Suprapubic skin (tissue), 4 donors: ENCODE measurements around the gene GSTK1. TPM values are rescaled to one million over a fixed set of nuclear protein-coding genes. Genes with fewer than 3 reads are reported as not detected.

Experiments used
- DNase-seq, 2 donors: peaks; one replicate each; pipeline ENCODE4 v3.0.0-alpha.2; 2019; ENCODE audit warnings: low spot score in 2 of 2
- H3K27ac ChIP-seq: fragments of 200-600 bp; sonication (generic); one replicate; pipeline ENCODE4 v1.5.1; 2019
- H3K27me3 ChIP-seq: fragments of 200-600 bp; sonication (generic); one replicate; pipeline ENCODE4 v1.5.1; 2019
- H3K36me3 ChIP-seq: fragments of 200-600 bp; sonication (generic); one replicate; pipeline ENCODE4 v1.5.1; 2019
- H3K4me1 ChIP-seq: fragments of 200-600 bp; sonication (generic); one replicate; pipeline ENCODE4 v1.5.1; 2019
- H3K4me3 ChIP-seq: fragments of 200-600 bp; sonication (generic); one replicate; pipeline ENCODE4 v1.5.1; 2019; ENCODE audit warnings: mild to moderate bottlenecking
- H3K9me3 ChIP-seq: fragments of 200-600 bp; sonication (generic); one replicate; pipeline ENCODE4 v1.5.1; 2019
- EP300 ChIP-seq: sonication (generic); formaldehyde crosslinking; IDR thresholded peaks from one replicate; pipeline ENCODE4 v1.6.1; 2017; ENCODE audit warnings: antibody characterized with exemption
- POLR2A ChIP-seq, 2 donors: fragments of 450-650 bp; IDR thresholded peaks; one replicate each; pipeline ENCODE4 v1.6.1; 2017; ENCODE audit warnings: antibody characterized with exemption in 2 of 2, mild to moderate bottlenecking in 2 of 2, moderate library complexity in 2 of 2
- POLR2AphosphoS5 ChIP-seq, 3 donors: sonication (generic); formaldehyde crosslinking; IDR thresholded peaks; one replicate each; pipeline ENCODE4 v1.6.1; 2017; ENCODE audit warnings: antibody characterized with exemption in 3 of 3
- WGBS: methylation state at CpG from one replicate; pipeline ENCODE4 v1.1.5; 2018; 5-methylcytosine and 5-hydroxymethylcytosine counted together
- total RNA-seq, 4 donors: library from RNA; depleted of rRNA; stranded (reverse); fragments of >200 nt; gene quantifications; one replicate each; pipeline ENCODE4 v1.1.0, GENCODE V29; 2016
- TF ChIP-seq, protein P1 (sequence below), 2 donors: fragments of 200-600 bp in 1 of 2; fragments of 450-650 bp in 1 of 2; sonication (generic) in 1 of 2; IDR thresholded peaks; one replicate each; pipeline ENCODE4 v1.5.1; 2016 to 2019; ENCODE audit warnings: antibody characterized with exemption in 2 of 2, mild to moderate bottlenecking in 1 of 2, moderate library complexity in 1 of 2

The GSTK1 gene
- total RNA-seq, 4 donors from 2014 or later: 136 to 177 (median 166) TPM

DNA sequence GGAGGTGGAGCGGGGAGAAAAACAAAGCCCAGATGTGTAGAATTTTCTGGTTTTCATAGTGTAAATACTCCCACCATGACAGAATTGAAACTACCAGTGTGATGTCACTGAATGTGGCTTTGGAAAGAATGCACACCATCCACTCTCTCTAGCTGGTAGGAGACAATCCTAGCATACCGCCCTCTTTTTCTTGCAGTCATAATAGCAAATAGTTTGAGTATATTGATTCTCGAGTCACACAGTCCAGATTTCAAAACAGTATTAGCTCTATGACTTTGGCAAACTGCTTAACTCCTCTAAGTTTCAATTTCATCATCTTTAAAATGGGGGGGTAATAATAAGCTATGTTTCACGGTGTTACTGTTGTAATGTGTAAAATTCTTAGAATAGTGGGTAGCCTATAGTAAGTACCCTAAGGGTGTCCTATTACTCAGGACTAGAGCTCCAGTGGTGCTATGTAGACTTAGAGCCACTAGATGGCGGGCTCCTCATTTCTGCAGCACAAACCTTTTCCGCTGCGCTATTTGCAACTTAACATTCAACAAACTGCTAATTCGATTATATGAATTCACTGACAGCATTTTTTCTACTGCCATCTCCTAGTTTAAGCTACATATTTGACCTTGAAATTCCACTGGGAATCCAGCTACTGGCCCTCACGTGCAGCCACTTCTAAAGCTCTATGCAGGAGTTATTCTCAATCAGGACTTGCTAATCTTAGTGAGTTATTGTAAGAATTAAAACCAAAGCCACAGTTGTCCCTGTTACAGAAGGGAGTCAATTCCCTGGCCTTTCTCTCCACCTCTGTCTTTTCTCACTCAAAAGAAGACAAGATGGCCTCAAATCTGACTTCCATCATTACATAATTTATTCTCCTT, 22.7 kb upstream of the GSTK1 start:
- H3K9me3 ChIP-seq: peaks cover 3% of the 10 kb centered on the region
- 17% methylated on average over 9 of the region's 9 CpGs for WGBS
- H3K4me3 ChIP-seq: no peak overlapping the region
- TF ChIP-seq, protein P1, sequence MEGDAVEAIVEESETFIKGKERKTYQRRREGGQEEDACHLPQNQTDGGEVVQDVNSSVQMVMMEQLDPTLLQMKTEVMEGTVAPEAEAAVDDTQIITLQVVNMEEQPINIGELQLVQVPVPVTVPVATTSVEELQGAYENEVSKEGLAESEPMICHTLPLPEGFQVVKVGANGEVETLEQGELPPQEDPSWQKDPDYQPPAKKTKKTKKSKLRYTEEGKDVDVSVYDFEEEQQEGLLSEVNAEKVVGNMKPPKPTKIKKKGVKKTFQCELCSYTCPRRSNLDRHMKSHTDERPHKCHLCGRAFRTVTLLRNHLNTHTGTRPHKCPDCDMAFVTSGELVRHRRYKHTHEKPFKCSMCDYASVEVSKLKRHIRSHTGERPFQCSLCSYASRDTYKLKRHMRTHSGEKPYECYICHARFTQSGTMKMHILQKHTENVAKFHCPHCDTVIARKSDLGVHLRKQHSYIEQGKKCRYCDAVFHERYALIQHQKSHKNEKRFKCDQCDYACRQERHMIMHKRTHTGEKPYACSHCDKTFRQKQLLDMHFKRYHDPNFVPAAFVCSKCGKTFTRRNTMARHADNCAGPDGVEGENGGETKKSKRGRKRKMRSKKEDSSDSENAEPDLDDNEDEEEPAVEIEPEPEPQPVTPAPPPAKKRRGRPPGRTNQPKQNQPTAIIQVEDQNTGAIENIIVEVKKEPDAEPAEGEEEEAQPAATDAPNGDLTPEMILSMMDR (IDR thresholded peaks at IDR 0.05): peak; percentile 87 to 88
- TF ChIP-seq POLR2AphosphoS5 (IDR thresholded peaks at IDR 0.05): no peak
- DNase-seq: peak in 1 of 2 donors; percentile 72
- H3K27me3 ChIP-seq: no peaks in the 10 kb centered on the region
- peaks cover 4% of the 10 kb centered on the region for H3K4me1 ChIP-seq
- H3K27ac ChIP-seq: peak overlapping the region; percentile 13
- H3K36me3 ChIP-seq: no peaks in the 10 kb centered on the region

DNA sequence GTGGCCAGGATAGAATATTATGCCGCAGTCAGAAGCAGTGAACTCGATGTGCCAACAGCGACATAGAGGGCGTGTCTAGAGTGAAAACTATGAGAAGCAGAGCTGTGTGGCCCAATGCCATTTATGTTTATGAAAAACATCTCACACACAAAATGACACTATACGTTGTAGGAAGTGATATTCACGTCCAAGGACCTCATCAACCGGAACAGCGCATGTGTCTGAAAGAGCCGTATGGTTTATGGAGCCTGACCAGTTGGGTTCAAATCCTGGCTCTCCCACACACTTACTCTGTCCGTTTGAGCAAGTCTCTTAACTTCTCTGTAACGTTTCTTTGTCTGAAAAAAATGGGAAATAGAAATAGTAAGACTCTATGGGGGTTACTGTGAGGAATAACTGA, 20.9 kb upstream of the GSTK1 start:
- Histone ChIP-seq H3K4me1 (peaks cover 4% of the 10 kb centered on the region), H3K4me3 (no peak overlapping the region), H3K9me3 (no peaks in the 10 kb centered on the region), H3K27me3 (no peaks in the 10 kb centered on the region), H3K27ac (no peak overlapping the region), H3K36me3 (no peaks in the 10 kb centered on the region)
- WGBS: 82% methylated on average over 11 of the region's 11 CpGs
- TF ChIP-seq EP300: no peak
- no peak for TF ChIP-seq POLR2A (IDR thresholded peaks at IDR 0.05)
- no peak for TF ChIP-seq POLR2AphosphoS5 (IDR thresholded peaks at IDR 0.05)
- TF ChIP-seq, protein P1 (IDR thresholded peaks at IDR 0.05): no peak
- no peak for DNase-seq

DNA sequence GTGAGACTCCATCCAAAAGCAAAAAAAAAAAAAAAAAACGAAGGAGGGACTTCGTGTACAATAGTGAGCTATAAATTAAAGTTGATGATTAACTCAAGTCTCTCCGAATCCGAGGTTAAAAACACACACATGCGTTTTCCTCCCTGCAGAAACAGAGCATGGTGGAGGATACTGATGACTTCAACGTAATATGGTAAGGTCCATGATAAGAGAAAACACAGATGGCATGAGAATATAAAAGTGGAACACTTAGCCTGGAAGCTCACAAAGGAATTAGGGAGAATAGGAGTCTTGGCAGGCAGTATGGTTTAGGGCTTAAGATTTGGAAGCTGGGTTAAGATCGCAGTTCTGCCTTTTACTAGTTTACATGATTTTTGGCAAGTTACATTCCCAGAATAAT, 20.1 kb upstream of the GSTK1 start:
- Histone ChIP-seq H3K4me3 (no peak overlapping the region), H3K9me3 (no peaks in the 10 kb centered on the region), H3K36me3 (no peaks in the 10 kb centered on the region), H3K27ac (no peak overlapping the region), H3K4me1 (peaks cover 4% of the 10 kb centered on the region), H3K27me3 (no peaks in the 10 kb centered on the region)
- no peak for DNase-seq
- no peak for TF ChIP-seq EP300
- TF ChIP-seq POLR2AphosphoS5 (IDR thresholded peaks at IDR 0.05): no peak
- TF ChIP-seq, protein P1 (IDR thresholded peaks at IDR 0.05): no peak
- TF ChIP-seq POLR2A (IDR thresholded peaks at IDR 0.05): no peak
- 77% methylated on average over 7 of the region's 7 CpGs for WGBS

DNA sequence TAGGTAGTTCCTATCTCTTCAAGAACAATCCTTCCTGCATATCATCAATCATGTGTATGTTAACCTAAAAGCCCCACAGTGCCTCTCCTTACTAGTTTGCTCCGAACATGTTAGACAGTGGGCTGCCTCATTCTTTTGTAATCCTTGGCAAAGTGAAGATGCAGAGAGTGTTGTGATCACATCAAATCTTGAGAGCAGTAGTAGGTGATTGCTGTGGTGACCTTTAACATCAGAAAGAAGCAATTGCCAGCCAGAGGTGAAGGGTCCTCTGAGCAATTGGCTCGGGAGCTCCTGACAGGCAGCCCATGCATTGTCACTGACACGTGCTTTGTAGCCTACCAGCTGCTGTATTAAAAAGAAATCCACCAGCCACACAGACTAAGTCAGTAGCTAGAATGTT, 19.6 kb upstream of the GSTK1 start:
- Histone ChIP-seq H3K4me3 (no peak overlapping the region), H3K9me3 (no peaks in the 10 kb centered on the region), H3K36me3 (no peaks in the 10 kb centered on the region), H3K27ac (no peak overlapping the region), H3K4me1 (peaks cover 4% of the 10 kb centered on the region), H3K27me3 (no peaks in the 10 kb centered on the region)
- 87% methylated on average over 3 of the region's 3 CpGs for WGBS
- DNase-seq: no peak
- TF ChIP-seq POLR2AphosphoS5 (IDR thresholded peaks at IDR 0.05) (no peak), EP300 (no peak), POLR2A (IDR thresholded peaks at IDR 0.05) (no peak)
- TF ChIP-seq, protein P1 (IDR thresholded peaks at IDR 0.05): no peak

DNA sequence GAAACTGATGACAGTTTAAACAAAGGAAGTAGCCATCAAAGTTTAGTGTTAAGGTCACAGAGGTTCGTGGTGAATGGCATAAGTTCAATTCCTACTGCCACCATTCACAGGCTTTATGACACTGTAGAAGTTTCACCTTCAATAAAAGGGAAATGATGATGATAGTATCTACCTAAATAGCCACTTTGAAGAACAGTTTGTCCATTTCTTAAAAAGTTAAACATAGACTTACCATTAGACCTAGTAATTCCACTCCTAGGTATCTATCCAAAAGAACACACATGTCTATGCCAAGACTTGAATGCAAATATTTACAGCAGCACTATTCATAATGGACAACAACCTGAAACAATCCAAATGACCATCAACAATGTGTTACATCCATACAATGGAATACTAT, 18.9 kb upstream of the GSTK1 start:
- Histone ChIP-seq H3K36me3 (no peaks in the 10 kb centered on the region), H3K9me3 (no peaks in the 10 kb centered on the region), H3K27me3 (no peaks in the 10 kb centered on the region), H3K27ac (no peak overlapping the region), H3K4me1 (peaks cover 4% of the 10 kb centered on the region), H3K4me3 (no peak overlapping the region)
- no peak for DNase-seq
- 47% methylated on average over 1 of the region's 1 CpG for WGBS
- TF ChIP-seq POLR2AphosphoS5 (IDR thresholded peaks at IDR 0.05) (no peak), POLR2A (IDR thresholded peaks at IDR 0.05) (no peak)
- TF ChIP-seq, protein P1 (IDR thresholded peaks at IDR 0.05): no peak
